Hindlimb muscle (tissue), 1 donor: Measurements from ENCODE around the gene TAS2R30. TPM values are rescaled to one million over a fixed set of nuclear protein-coding genes. Genes with fewer than 3 reads are reported as not detected.
A peak's percentile ranks its signal among the peaks of the same experiment; 100 is the strongest.

ENCODE experiments used
- DNase-seq: peaks from one replicate; pipeline ENCODE4 v3.0.0-alpha.2; 2013
- polyA plus RNA-seq: library from polyadenylated mRNA; unstranded; fragments of 120-200 nt; gene quantifications from one replicate; pipeline ENCODE4 v1.2.1, GENCODE V29; 2013; ENCODE audit not compliant: insufficient read length

Gene TAS2R30, protein sequence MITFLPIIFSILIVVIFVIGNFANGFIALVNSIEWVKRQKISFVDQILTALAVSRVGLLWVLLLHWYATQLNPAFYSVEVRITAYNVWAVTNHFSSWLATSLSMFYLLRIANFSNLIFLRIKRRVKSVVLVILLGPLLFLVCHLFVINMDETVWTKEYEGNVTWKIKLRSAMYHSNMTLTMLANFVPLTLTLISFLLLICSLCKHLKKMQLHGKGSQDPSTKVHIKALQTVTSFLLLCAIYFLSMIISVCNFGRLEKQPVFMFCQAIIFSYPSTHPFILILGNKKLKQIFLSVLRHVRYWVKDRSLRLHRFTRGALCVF
- polyA plus RNA-seq, result 0.14 TPM

DNA sequence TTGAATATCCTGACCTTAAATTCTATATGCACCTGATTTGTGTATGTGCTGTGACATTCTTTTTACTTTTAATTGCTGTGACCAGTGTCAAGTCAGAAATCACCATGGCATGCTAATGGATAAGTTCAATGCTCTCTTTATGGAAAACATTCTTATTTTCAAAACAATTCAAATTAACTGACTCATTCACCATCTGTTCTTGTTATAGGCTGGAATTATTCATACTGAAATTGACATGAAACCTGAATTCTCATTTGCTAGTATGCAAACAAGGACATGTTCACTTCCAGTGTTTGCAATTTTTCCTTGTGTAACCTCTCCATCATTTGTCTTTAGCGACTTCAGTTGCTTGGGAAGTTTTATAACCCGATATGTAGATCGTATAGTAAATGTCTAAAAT, at the start of gene TAS2R30:
TAS2R30 (minus strand) TSS at position 340 of the 400 bp plus-strand sequence. CDS start 400 bp downstream, outside the sequence.
- DNase-seq, result no peak

DNA sequence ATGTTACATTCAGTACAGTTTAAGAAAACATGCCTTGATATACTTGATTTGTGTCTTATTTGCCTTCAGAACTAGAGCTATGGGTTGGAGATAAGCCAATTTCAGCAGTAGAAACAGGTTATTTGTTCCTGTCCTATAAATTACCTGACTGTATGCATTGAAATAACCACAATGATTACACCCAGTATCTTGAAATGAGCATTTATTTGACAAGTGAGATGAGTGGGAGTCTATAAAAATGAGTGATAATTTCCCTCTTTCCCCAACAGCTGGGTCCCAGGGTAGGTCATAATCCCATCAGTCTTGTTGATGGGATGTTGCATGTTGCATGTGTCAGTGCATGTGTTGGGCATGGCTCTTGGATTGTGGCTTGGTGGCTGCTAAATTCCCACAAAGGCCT, 48.6 kb upstream of the TAS2R30 start:
- DNase-seq, result no peak

GRCh38 chr12:11182529-11182928, 48.1 kb upstream of the TAS2R30 start:
- no peak for DNase-seq

DNA sequence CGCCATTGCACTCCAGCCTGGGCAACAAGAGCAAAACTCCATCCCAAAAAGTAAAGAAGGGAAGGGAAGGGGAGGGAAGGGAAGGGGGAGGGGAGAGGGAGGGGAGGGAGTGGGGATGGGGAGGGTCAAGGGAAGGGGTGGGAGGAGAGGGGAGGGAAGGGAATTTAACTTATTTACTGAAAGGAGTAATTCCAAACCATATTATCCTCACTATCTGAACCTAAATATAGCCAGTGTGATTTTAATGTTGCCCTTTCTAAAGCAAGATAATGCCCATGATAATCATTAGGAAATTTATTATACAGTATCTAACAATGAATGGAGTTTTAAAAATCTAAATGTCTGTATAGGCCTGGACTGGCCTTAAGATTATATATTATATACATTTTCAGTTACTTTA, 43.8 kb upstream of the TAS2R30 start:
- DNase-seq, result no peak

GRCh38 chr12:11174022-11174421, 39.6 kb upstream of the TAS2R30 start:
- no peak for DNase-seq

DNA sequence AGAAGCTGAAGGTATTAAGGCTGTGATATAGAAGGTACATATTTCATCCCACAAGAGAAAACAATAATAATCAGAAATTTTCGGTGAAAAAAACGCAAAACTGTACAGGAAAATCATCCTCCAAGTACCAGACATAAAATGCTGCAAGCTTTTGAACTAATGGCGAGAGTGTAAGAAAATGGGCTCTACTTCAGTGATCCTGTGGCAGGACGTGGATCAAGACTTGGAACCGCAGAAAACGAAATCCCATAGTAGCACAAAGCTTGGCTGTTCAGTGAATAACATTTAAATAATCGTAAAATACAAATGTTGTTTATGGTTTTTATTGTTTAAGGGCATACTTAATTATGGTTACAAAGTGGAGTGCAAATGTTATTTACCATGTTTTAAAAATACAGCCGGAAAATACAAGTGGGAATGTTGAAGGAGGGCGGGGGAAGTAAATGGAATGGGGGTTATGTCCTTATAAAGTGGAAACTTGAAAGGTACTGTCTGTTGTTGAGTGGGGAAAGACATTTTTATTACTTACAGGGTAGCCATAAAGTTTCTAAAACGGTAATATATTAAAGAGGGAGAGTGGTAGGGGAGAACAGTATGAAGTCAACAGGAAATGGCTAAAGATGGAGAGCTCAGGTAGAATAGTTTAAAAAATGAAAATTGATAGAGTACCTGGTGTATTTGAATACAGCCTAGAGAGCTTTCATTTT, 37.7 kb upstream of the TAS2R30 start:
- peak; percentile 23 for DNase-seq

DNA sequence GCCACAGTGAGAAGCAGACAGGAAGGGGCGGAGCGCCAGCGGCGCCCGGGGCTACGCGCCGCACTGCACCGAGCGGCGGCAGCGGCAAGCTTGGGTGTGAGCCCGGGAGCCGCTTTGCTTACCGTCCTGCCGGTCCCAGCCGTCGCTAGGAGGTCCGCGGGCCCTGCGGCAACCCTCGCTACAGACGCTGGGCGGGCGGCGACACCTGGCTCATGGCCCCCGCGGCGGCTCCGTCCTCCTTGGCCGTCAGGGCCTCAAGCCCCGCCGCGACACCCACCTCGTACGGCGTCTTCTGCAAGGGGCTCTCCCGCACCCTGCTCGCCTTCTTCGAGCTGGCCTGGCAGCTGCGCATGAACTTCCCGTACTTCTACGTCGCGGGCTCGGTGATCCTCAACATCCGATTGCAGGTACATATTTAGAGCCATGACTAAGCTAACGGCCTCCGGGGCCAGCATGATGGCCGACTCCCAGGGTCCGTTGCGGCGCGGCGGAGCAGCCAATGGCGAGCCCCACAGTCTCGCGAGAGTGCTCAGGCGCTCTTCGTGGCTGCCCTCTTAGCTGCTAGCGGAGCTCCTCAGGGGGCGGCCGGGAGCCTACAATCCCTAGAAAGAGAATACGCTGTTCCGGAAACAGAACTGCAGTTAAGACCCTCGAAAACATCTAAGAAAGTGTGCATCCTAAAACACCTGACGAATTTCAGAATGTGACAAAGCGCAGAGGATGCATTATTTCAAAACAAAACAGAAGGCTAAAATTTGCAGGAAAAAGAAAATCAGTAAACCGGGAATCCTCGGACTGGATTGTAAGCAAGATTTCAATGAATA, 36.9 kb upstream of the TAS2R30 start, which contains the start of gene SMIM10L1:
SMIM10L1 (plus strand) TSS at position 50 of the 824 bp plus-strand sequence; CDS start at position 213, 163 bp downstream.
- DNase-seq, result peak; percentile 96

- DNase-seq, result no peak
Observed at GRCh38 chr12:11170810-11171144, 36.3 kb upstream of the TAS2R30 start.

GRCh38 chr12:11166300-11166699, 31.9 kb upstream of the TAS2R30 start:
- DNase-seq, result no peak

DNA sequence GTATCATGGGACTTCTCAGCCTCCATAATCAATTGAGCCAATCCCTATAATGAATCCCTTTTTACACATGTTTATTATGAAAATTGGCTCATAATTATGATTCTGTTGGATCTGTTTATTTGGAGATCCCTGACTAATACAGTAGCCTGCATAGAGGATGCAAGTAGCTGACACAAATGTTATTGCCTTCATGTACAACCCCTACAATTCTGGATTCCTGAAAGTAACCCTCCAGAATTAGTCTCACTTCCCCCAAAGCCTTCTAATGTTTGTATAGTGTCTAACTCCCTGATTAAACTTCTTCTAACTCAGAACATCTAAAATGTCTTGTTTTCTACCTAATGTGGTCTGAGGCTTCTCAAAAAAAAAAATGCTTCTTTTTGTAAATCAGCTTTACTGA, 29.9 kb upstream of the TAS2R30 start:
- no peak for DNase-seq

DNA sequence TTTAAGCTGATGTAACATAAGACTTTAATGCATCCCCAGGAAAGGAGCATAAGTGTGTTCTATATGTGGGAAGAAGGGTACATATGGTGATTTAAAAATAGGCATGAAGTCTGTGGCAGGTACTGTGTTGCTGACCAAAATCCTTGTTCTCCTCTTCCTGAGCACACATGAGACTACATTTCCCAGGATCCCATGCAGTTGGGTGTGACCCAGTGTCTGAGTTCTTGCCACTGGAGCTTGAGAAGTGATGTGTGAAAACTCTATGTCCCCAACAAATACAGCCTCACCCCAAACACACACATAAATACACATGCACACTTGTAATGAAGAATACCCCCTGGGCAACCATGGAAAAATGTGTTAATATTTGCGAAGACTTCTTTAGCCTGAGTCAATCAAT, 28.1 kb upstream of the TAS2R30 start:
- DNase-seq, result no peak

GRCh38 chr12:11158885-11159444, 24.5 kb upstream of the TAS2R30 start:
- DNase-seq, result no peak

DNA sequence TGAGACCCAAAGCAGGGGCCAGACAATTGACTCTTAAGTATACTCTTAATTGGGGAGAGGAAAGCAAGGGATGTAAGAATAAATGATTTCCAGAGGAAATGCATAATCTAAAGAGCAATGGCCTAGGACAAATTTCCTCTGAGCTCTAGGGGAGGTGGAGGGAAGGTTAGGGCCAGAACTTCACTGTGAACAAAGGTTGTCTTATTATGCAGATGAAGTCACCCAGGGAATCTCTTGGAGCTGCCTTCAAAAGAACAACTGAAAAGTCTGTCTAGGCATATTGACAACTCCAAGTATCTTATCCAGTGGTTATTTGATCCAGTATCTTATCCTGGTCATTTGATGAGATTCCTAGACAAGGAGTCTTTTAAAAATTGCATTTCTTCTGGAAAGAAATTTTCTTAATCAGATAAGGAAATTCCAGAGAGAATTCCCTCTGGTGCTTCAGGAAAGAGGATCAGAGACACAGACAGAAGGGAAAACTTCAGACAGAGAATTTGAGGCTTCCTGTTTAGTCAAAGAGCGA, 20.0 kb upstream of the TAS2R30 start:
- DNase-seq, result no peak

GRCh38 chr12:11152725-11153124, 18.3 kb upstream of the TAS2R30 start:
- no peak for DNase-seq

DNA sequence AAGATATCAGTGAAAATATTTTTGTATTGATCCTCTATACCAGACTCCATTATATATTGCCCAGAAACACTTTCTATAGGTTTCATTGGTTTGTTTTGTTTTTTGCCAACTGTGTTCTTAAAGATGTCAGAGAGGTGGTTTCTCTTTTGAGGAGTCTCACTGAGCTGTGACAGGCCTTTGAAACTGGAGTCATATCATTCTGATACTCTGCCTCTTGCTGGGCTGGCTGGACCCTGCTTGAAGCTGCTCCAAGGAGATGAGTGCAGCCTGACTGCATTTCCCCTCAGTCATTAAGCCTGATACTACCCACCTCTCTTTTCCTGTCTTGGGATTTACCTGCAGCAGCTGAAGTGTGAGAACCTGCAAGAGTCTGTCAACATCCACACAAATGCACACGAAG, 16.4 kb upstream of the TAS2R30 start:
- DNase-seq, result no peak

GRCh38 chr12:11147420-11147819, 13.0 kb upstream of the TAS2R30 start:
- no peak for DNase-seq

- DNase-seq, result no peak
Observed at GRCh38 chr12:11144297-11144696, 9.9 kb upstream of the TAS2R30 start.

DNA sequence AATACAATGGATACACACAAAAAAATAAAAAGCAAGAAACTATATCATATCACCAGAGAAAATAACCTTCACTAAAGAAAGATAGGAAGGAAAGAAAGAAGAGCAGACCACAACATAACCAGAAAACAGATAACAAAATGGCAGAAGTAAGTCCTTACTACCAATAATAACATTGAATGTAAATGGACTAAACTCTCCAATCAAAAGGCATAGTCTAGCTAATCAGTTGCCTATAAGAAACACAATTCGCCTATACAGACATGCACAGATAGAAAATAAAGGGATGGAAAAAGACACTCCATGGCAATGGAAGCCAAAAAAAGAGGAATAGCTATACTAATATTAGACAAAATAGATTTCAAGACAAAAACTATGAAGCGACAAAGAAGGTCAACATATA, 8.9 kb upstream of the TAS2R30 start:
- DNase-seq, result no peak

- no peak for DNase-seq
Observed at GRCh38 chr12:11136075-11136474, 1.6 kb upstream of the TAS2R30 start.

DNA sequence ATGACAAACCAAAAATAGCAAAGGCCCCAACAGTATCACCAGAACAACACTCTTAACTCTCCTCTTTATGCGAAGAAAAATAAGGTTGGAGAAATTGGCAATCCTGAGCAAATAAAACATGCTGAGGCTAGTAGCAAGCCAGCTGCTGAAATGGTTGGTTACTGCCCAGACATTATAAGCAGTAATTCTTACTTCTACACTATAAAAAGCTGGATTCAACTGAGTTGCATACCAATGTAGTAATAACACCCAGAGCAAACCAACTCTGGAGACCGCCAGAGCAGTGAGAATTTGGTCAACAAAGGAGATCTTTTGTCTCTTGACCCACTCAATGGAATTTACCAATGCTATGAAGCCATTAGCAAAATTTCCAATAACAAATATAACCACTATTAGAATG, 628 bp downstream of the TAS2R30 start:
- DNase-seq, result no peak

- no peak for DNase-seq
Observed at GRCh38 chr12:11133162-11133561, 1.3 kb downstream of the TAS2R30 start.

- no peak for DNase-seq
Observed at GRCh38 chr12:11130999-11131398, 3.4 kb downstream of the TAS2R30 start.

- DNase-seq, result no peak
Observed at GRCh38 chr12:11130382-11130781, 4.1 kb downstream of the TAS2R30 start.
